GM12872 (cell line): ENCODE measurements around the gene DDTL.
"Not testable (repeated sequence)": the region's sequence is repeated elsewhere in the genome, so short reads cannot be mapped to it uniquely, and the experiment has no call there.

Source experiments
- TF ChIP-seq, protein P1 (sequence below): IDR thresholded peaks from 3 replicates; pipeline ENCODE4 v1.5.1; 2011; ENCODE audit warnings: low read depth, mild to moderate bottlenecking, low read length, moderate library complexity; ENCODE audit not compliant: insufficient read depth

DDTL gene

GRCh38 chr22:23966568-23966967, at the start of gene DDTL:
Gene DDTL (plus strand): TSS chr22:23966888. CDS start chr22:23966915, 27 bp downstream.
- TF ChIP-seq, protein P1, sequence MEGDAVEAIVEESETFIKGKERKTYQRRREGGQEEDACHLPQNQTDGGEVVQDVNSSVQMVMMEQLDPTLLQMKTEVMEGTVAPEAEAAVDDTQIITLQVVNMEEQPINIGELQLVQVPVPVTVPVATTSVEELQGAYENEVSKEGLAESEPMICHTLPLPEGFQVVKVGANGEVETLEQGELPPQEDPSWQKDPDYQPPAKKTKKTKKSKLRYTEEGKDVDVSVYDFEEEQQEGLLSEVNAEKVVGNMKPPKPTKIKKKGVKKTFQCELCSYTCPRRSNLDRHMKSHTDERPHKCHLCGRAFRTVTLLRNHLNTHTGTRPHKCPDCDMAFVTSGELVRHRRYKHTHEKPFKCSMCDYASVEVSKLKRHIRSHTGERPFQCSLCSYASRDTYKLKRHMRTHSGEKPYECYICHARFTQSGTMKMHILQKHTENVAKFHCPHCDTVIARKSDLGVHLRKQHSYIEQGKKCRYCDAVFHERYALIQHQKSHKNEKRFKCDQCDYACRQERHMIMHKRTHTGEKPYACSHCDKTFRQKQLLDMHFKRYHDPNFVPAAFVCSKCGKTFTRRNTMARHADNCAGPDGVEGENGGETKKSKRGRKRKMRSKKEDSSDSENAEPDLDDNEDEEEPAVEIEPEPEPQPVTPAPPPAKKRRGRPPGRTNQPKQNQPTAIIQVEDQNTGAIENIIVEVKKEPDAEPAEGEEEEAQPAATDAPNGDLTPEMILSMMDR, result not testable (repeated sequence)

DNA sequence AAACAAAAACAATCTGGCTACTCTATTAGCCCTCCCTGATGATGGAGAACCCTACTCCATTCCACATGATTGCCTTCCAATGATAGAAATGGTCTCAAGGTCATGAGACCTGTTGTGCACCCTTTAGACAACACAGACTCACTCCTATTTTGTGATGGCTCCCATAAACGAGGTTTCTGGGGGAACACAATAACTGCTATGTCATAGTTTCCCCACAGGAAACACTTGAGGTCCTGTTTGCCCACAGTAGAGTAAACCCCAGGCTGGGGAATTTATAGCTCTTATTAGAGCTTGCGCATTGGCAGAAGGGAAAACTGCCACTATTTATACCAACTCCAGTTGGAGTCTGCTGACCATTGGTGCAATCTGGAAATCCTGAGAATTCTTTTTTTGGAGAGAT, 43.8 kb upstream of the DDTL start:
- TF ChIP-seq, protein P1, result no peak

GRCh38 chr22:23925020-23925606, 41.6 kb upstream of the DDTL start:
- TF ChIP-seq, protein P1, result no peak

DNA sequence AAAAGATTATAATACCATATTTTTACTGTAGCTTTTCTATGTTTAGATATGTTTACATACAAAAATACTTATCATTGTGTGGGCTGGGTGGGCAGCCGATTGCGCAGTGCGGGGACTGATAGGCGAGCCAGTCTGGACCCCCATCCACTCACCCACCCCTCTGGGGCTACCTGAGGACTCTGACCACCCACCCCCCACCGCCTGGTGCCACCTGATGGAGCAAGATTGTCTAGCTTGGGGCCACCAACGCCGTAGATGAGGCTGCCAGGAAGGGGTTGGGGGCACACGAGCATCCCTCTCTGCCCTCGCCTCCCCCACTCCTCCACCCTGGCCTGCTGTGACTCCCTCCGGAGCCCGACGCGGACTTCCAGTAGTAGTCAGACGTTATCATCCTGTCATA, 40.1 kb upstream of the DDTL start:
- TF ChIP-seq, protein P1, result no peak

DNA sequence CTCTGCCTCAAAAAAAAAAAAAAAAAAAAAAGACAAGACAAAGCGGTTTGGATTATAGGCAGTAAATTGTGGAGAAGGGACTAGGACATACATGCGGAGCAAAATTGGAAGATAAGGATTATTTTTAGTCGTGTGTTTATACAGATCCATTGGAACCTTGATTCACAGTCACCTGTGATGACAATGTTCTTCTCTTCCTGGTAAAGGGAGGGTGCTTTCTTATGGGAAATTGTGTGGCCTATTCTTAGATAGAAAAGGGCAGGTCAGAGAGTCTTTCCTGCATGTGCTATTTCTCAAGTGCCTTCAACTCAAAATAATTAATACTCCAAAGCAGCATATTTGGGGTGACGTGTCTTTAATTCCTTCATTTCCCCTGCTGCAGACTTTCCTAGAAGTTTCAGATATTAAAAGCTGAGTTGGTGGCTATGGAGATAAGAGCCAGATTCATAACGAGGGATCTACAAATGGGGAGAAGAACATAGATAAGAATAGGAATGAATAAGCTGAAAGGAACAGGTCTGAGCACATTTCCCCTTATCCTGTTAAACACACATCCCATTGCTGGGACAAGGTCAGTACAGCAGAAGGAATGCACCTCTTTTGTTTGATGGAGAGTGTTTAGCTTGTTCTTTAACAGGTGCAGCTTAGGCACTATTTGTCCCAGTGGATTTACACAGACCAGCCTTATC, 28.2 kb upstream of the DDTL start:
- TF ChIP-seq, protein P1, result no peak

DNA sequence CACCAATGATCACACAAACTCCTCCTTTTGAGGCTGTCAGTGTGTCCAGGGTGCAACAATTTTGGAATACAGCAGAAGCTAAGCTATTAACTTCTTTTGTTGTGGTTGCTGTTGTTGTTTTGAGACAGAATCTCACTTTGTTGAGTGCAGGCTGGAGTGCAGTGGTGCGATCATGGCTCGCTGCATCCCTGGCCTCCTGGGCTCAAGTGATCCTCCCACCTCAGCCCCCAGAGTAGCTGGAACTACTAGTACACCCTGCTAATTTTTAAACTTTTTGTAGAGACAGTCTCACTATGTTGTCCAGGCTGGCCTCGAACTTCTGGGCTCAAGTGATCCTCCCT, 27.7 kb upstream of the DDTL start:
- TF ChIP-seq, protein P1, result no peak

GRCh38 chr22:23956301-23956900, 10.3 kb upstream of the DDTL start:
- TF ChIP-seq, protein P1, result peak; percentile 89
